KMS-11 (cell line): ENCODE measurements around the gene CDH26.

Experiments used
- H2AFZ ChIP-seq: fragments of 200-600 bp; sonication (generic); 2 replicates; pipeline ENCODE4 v1.6.1; 2016; ENCODE audit warnings: antibody characterized with exemption, mixed run types, low read depth
- H3K27ac ChIP-seq: fragments of 200-600 bp; sonication (generic); 2 replicates; pipeline ENCODE4 v1.6.1; 2016; ENCODE audit warnings: mild to moderate bottlenecking, mixed run types
- H3K27me3 ChIP-seq: fragments of 200-600 bp; sonication (generic); 2 replicates; pipeline ENCODE4 v1.6.1; 2017; ENCODE audit warnings: mild to moderate bottlenecking, low read depth, mixed run types, moderate library complexity; ENCODE audit not compliant: insufficient read depth
- H3K36me3 ChIP-seq: fragments of 200-600 bp; sonication (generic); 2 replicates; pipeline ENCODE4 v1.6.1; 2017; ENCODE audit warnings: mild to moderate bottlenecking, mixed run types; ENCODE audit not compliant: insufficient read depth
- H3K4me1 ChIP-seq: fragments of 200-600 bp; sonication (generic); 2 replicates; pipeline ENCODE4 v1.6.1; 2016; ENCODE audit warnings: mild to moderate bottlenecking, low read depth, mixed run types; ENCODE audit not compliant: poor library complexity, severe bottlenecking
- H3K4me2 ChIP-seq: fragments of 200-600 bp; sonication (generic); 2 replicates; pipeline ENCODE4 v1.7.0; 2016; ENCODE audit warnings: mild to moderate bottlenecking, mixed run types
- H3K4me3 ChIP-seq: fragments of 200-600 bp; sonication (generic); IDR thresholded peaks from 2 replicates; pipeline ENCODE4 v1.6.1; 2017; ENCODE audit warnings: low read depth, low read length, mixed read lengths; ENCODE audit not compliant: insufficient read depth
- H3K79me2 ChIP-seq: fragments of 200-600 bp; sonication (generic); 2 replicates; pipeline ENCODE4 v1.6.1; 2016; ENCODE audit warnings: low read depth, mixed run types; ENCODE audit not compliant: insufficient read depth
- H3K9ac ChIP-seq: fragments of 200-600 bp; sonication (generic); 2 replicates; pipeline ENCODE4 v1.6.1; 2016; ENCODE audit warnings: mild to moderate bottlenecking, mixed run types
- H4K20me1 ChIP-seq: fragments of 200-600 bp; sonication (generic); 2 replicates; pipeline ENCODE4 v1.6.1; 2016; ENCODE audit warnings: mild to moderate bottlenecking, mixed run types; ENCODE audit not compliant: insufficient read depth
- TF ChIP-seq, protein P1 (sequence below): fragments of 200-600 bp; sonication (generic); conservative IDR thresholded peaks from 2 replicates; pipeline ENCODE4 v1.6.1; 2017; ENCODE audit warnings: low read depth, mild to moderate bottlenecking, antibody characterized with exemption, low read length, moderate library complexity, mixed read lengths

The CDH26 gene

DNA sequence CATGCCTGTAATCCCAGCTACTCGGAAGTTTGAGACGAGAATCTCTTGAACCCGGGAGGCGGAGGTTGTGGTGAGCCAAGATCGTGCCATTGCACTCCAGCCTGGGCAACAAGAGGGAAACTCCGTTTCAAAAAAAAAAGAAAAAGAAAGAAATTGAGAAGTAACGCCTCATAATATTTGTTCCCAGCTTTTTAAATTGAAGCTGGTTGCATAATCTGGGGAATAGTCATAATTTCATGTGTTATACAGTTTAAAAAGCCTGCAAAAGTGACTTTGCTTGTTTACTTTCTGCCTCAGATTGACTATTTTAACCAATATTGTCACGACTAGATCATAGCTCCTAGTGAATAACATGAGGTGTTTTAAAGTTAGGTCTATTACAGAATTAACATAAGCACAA is 10.8 kb upstream of the CDH26 start:
- Histone ChIP-seq H4K20me1 (no peaks in the 10 kb centered on the region), H2AFZ (no peak overlapping the region), H3K36me3 (no peaks in the 10 kb centered on the region; the same call in 1 of the 2 replicates), H3K27ac (no peak overlapping the region), H3K4me2 (no peak overlapping the region), H3K4me3 (no peak overlapping the region), H3K27me3 (no peaks in the 10 kb centered on the region), H3K9ac (no peak overlapping the region), H3K79me2 (peaks cover under 1% of the 10 kb centered on the region; the same call in 1 of the 2 replicates), H3K4me1 (peaks cover 12% of the 10 kb centered on the region)
- TF ChIP-seq, protein P1, sequence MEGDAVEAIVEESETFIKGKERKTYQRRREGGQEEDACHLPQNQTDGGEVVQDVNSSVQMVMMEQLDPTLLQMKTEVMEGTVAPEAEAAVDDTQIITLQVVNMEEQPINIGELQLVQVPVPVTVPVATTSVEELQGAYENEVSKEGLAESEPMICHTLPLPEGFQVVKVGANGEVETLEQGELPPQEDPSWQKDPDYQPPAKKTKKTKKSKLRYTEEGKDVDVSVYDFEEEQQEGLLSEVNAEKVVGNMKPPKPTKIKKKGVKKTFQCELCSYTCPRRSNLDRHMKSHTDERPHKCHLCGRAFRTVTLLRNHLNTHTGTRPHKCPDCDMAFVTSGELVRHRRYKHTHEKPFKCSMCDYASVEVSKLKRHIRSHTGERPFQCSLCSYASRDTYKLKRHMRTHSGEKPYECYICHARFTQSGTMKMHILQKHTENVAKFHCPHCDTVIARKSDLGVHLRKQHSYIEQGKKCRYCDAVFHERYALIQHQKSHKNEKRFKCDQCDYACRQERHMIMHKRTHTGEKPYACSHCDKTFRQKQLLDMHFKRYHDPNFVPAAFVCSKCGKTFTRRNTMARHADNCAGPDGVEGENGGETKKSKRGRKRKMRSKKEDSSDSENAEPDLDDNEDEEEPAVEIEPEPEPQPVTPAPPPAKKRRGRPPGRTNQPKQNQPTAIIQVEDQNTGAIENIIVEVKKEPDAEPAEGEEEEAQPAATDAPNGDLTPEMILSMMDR, result no peak

DNA sequence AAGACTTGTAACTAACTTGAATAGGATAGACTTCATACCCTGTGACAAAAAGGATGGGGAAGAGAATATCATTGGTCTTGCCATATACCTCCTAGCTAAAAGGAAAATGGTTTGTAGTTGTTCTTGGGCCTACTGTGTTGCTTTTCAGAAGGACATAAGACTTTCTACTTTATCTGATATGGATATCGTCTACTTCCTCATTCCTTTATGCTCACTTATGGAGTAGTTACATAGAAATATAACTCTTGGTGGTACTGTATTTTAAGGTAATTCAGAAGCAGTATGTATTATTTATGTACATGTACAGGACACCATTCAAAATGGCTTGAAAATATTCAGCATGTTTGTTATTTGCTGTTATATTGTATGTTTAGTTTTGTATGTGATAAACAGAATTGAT is 10.0 kb upstream of the CDH26 start:
- TF ChIP-seq, protein P1, result no peak
- Histone ChIP-seq H2AFZ (no peak overlapping the region), H3K27ac (no peak overlapping the region), H3K4me2 (no peak overlapping the region), H3K9ac (no peak overlapping the region), H3K36me3 (no peaks in the 10 kb centered on the region; the same call in 1 of the 2 replicates), H3K79me2 (no peaks in the 10 kb centered on the region), H3K4me1 (peaks cover 8% of the 10 kb centered on the region), H3K27me3 (no peaks in the 10 kb centered on the region), H4K20me1 (no peaks in the 10 kb centered on the region), H3K4me3 (no peak overlapping the region)

DNA sequence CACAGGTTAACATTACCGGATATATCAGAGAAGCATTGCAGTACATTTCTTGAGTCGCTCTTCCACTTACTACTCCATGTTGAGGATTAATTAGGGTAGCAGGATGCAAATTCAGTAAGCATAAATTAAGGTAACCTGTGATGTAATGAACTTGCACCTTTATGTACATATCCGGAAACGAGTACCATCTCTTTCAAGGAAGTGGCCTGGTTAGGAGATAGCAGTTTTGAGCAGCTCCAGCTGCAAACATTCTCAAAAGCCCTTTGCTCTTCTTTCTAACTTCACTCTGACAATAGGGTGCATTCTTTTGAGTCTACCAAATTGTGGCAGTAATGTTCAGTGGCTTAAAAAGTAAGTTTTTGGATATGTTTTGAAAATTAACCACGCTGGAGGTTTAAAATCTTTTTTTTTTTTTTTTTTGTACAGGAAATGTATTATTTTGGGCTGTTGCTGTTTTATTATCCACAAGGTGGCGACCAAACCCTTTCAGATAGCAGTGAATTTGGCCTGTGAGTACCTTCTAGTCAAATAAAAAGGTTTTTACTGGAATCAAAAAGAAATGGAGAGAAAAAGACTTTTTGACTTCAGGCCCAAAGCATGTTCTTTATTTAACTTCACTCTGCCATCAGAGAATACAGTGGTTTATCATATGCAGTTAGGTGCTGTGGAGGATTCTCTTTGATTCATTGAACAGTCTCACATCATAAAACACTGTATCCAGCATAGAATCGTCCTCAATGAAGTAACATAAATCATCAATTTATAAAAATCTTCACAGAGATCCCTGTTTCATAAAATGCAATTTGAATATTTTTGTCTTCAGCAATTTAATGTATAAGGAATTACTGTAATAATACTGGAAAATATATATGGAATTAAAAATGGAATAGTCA is 9.1 kb upstream of the CDH26 start:
- H3K27ac ChIP-seq, result 0 out of 2 replicates have a peak overlapping the region, but pooled peaks have one; percentile 10

DNA sequence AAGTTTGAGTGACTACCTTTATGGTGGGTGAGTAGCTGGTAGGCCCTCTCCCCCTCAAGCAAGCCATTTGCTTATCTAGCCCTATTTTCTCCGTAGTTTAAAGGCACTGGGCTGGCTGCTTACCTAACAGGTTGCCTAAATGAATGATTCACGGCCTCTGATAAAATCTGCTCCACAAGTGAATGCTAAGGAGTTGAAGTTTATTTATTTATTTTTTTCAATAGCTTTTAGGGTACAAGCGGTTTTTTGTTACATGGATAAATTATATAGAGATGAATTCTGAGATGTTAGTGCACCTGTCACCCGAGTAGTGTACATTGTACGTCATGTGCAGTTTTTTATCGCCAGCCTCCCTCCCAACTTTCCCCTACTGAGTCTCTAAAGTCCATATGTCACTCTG is 8.3 kb upstream of the CDH26 start:
- Histone ChIP-seq H3K4me1 (peaks cover 8% of the 10 kb centered on the region), H2AFZ (no peak overlapping the region), H3K4me2 (no peak overlapping the region), H3K36me3 (no peaks in the 10 kb centered on the region; the same call in 1 of the 2 replicates), H3K27me3 (no peaks in the 10 kb centered on the region), H4K20me1 (no peaks in the 10 kb centered on the region), H3K79me2 (no peaks in the 10 kb centered on the region), H3K27ac (no peak overlapping the region), H3K4me3 (no peak overlapping the region), H3K9ac (no peak overlapping the region)
- TF ChIP-seq, protein P1, result no peak

More for the DNA sequence above, 9.1 kb upstream of the CDH26 start:
- H3K4me2 ChIP-seq, result no peak overlapping the region
- H3K79me2 ChIP-seq, result no peaks in the 10 kb centered on the region
- no peaks in the 10 kb centered on the region for H3K27me3 ChIP-seq
- H4K20me1 ChIP-seq, result no peaks in the 10 kb centered on the region
- TF ChIP-seq, protein P1, result peak; percentile 78
- no peak overlapping the region for H3K4me3 ChIP-seq
- H3K36me3 ChIP-seq, result no peaks in the 10 kb centered on the region; the same call in 1 of the 2 replicates
- H2AFZ ChIP-seq, result no peak overlapping the region
- H3K4me1 ChIP-seq, result peaks cover 8% of the 10 kb centered on the region
- no peak overlapping the region for H3K9ac ChIP-seq
